ENCODE data around the gene ITGA2B.

GRCh38 chr17:44380767-44381166, 8.7 kb downstream of the ITGA2B start:
- TF ChIP-seq, protein P1, sequence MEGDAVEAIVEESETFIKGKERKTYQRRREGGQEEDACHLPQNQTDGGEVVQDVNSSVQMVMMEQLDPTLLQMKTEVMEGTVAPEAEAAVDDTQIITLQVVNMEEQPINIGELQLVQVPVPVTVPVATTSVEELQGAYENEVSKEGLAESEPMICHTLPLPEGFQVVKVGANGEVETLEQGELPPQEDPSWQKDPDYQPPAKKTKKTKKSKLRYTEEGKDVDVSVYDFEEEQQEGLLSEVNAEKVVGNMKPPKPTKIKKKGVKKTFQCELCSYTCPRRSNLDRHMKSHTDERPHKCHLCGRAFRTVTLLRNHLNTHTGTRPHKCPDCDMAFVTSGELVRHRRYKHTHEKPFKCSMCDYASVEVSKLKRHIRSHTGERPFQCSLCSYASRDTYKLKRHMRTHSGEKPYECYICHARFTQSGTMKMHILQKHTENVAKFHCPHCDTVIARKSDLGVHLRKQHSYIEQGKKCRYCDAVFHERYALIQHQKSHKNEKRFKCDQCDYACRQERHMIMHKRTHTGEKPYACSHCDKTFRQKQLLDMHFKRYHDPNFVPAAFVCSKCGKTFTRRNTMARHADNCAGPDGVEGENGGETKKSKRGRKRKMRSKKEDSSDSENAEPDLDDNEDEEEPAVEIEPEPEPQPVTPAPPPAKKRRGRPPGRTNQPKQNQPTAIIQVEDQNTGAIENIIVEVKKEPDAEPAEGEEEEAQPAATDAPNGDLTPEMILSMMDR (conservative IDR thresholded peaks at IDR 0.05 in 1 of 2, IDR thresholded peaks at IDR 0.05 in 1 of 2; ENCODE audit: low read depth in 1 of 2, low read length in 2 of 2), result no peak
- no peak for TF ChIP-seq EZH2 (IDR thresholded peaks at IDR 0.05; ENCODE audit: low read length, missing control alignments)
